NK-92 (cell line): ENCODE data around the gene FZD10.

Source experiments
- DNase-seq: peaks from one replicate; lab custom pipeline; 2025; ENCODE audit not compliant: unreplicated experiment; lab: John Stamatoyannopoulos, UW

FZD10 gene

GRCh38 chr12:130152386-130152785 is 9.9 kb upstream of the FZD10 start:
- DNase-seq = no peak

- DNase-seq = no peak
Observed at GRCh38 chr12:130153803-130154202, 8.5 kb upstream of the FZD10 start.

- DNase-seq = no peak
Observed at GRCh38 chr12:130154276-130155070, 7.8 kb upstream of the FZD10 start.

- no peak for DNase-seq
Observed at GRCh38 chr12:130155416-130156073, 6.7 kb upstream of the FZD10 start.

- DNase-seq = no peak
Observed at GRCh38 chr12:130156652-130157275, 5.5 kb upstream of the FZD10 start.

- no peak for DNase-seq
Observed at GRCh38 chr12:130157998-130158753, 4.1 kb upstream of the FZD10 start.

GRCh38 chr12:130158754-130159059 is 3.6 kb upstream of the FZD10 start:
- no peak for DNase-seq

GRCh38 chr12:130160306-130160705 is 2.0 kb upstream of the FZD10 start:
- no peak for DNase-seq

GRCh38 chr12:130160711-130161231 is 1.5 kb upstream of the FZD10 start:
- no peak for DNase-seq

- no peak for DNase-seq
Observed at GRCh38 chr12:130161261-130162243, 712 bp upstream of the FZD10 start.

GRCh38 chr12:130162745-130163460 is 639 bp downstream of the FZD10 start:
- no peak for DNase-seq

GRCh38 chr12:130163461-130164215 is 1.4 kb downstream of the FZD10 start:
- no peak for DNase-seq

GRCh38 chr12:130164216-130164542 is 1.9 kb downstream of the FZD10 start:
- no peak for DNase-seq

GRCh38 chr12:130164936-130165335 is 2.7 kb downstream of the FZD10 start:
- no peak for DNase-seq

- DNase-seq = no peak
Observed at GRCh38 chr12:130166306-130166705, 4.0 kb downstream of the FZD10 start.

GRCh38 chr12:130167537-130167936 is 5.3 kb downstream of the FZD10 start:
- DNase-seq = no peak

- no peak for DNase-seq
Observed at GRCh38 chr12:130169256-130169655, 7.0 kb downstream of the FZD10 start.

GRCh38 chr12:130169924-130170323 is 7.7 kb downstream of the FZD10 start:
- no peak for DNase-seq

GRCh38 chr12:130170611-130171010 is 8.3 kb downstream of the FZD10 start:
- no peak for DNase-seq
